Activated CD4-positive, alpha-beta memory T cell treated with anti-CD3 and anti-CD28 coated beads, Interleukin-2, amount 10 ng/mL, durations not matched to agents 7 days and 5 days (primary cell): ENCODE data around the gene LOXL3. TPM values are rescaled to one million over a fixed set of nuclear protein-coding genes. Genes with fewer than 3 reads are reported as not detected.

ENCODE experiments used
- CTCF ChIA-PET: fragments of 350-600 bp; sonication (Branson Sonifier 250); formaldehyde crosslinking; loops from one replicate; lab custom pipeline; 2021; ENCODE audit warnings: antibody characterized with exemption, inconsistent platforms; lab: Charles Lee
- POLR2A ChIA-PET: fragments of 350-600 bp; sonication (Branson Sonifier 250); formaldehyde crosslinking; loops from one replicate; lab custom pipeline; 2021; ENCODE audit warnings: antibody characterized with exemption; lab: Charles Lee
- DNase-seq: peaks from one replicate; pipeline ENCODE4 v3.0.0-alpha.2; 2020
- H3K27ac Mint-ChIP-seq: one replicate; pipeline ENCODE4 v1.8.0; 2021; ENCODE audit warnings: mild to moderate bottlenecking, mixed read lengths
- H3K27me3 Mint-ChIP-seq: one replicate; pipeline ENCODE4 v1.8.0; 2021; ENCODE audit warnings: mixed read lengths
- H3K36me3 Mint-ChIP-seq: one replicate; pipeline ENCODE4 v1.8.0; 2021; ENCODE audit warnings: low read depth, mixed read lengths
- H3K4me1 Mint-ChIP-seq: one replicate; pipeline ENCODE4 v1.8.0; 2021; ENCODE audit warnings: mixed read lengths
- H3K4me3 Mint-ChIP-seq: one replicate; pipeline ENCODE4 v1.8.0; 2021; ENCODE audit warnings: mild to moderate bottlenecking, mixed read lengths
- H3K9me3 Mint-ChIP-seq: one replicate; pipeline ENCODE4 v1.8.0; 2021; ENCODE audit warnings: mixed read lengths
- total RNA-seq, 2 experiments: library from RNA; stranded (reverse); gene quantifications; one replicate each; pipeline ENCODE4 v1.2.3, GENCODE V29; 2021

Gene LOXL3
- total RNA-seq, 2 experiments from 2014 or later: 0.60 to 0.70 TPM

GRCh38 chr2:74530239-74531187, 23.2 kb downstream of the LOXL3 start:
- no peaks in the 10 kb centered on the region for H3K9me3 Mint-ChIP-seq
- H3K27me3 Mint-ChIP-seq: no peaks in the 10 kb centered on the region
- peak; percentile 63 for DNase-seq
- POLR2A ChIA-PET: interaction anchor here (0.8 to 6.5 kb wide), 30 partner anchors 8 to 793 kb away, joined by 3 to 66 read pairs (median 6); partner anchors contain the start of genes C2orf81, CCDC142, DGUOK and DOK1
- peaks cover 57% of the 10 kb centered on the region for H3K36me3 Mint-ChIP-seq
- H3K4me1 Mint-ChIP-seq: peaks cover 55% of the 10 kb centered on the region
- CTCF ChIA-PET: interaction anchor here (0.7 to 7.1 kb wide), 23 partner anchors 11 to 793 kb away, joined by 3 to 109 read pairs (median 4); partner anchors contain the start of genes CCDC142, INO80B, MOGS and MRPL53
- peak overlapping the region; percentile 96 for H3K27ac Mint-ChIP-seq
- H3K4me3 Mint-ChIP-seq: peak overlapping the region; percentile 97

- CTCF ChIA-PET: interaction anchor here (0.6 to 7.1 kb wide), 11 partner anchors 10 to 138 kb away, joined by 3 to 109 read pairs (median 4); partner anchors contain the start of genes CCDC142, INO80B, MRPL53 and TTC31
- Mint-ChIP-seq H3K27me3 (no peaks in the 10 kb centered on the region), H3K4me3 (peak within 1 kb of the TSS; percentile 97), H3K9me3 (no peaks in the 10 kb centered on the region), H3K4me1 (peaks cover 55% of the 10 kb centered on the region), H3K36me3 (peaks cover 60% of the 10 kb centered on the region), H3K27ac (peak within 1 kb of the TSS; percentile 96)
- peak; percentile 95 for DNase-seq
- POLR2A ChIA-PET: interaction anchor here (0.6 to 6.5 kb wide), 27 partner anchors 9 to 792 kb away, joined by 3 to 66 read pairs (median 6); partner anchors contain the start of genes C2orf81, CCDC142, DOK1 and HK2
Measured at GRCh38 chr2:74529357-74530238, 24.1 kb downstream of the LOXL3 start, which contains the start of the genes AUP1 and HTRA2. Gene AUP1 (minus strand): TSS chr2:74529706. CDS start chr2:74529629, 77 bp downstream. Gene HTRA2 (plus strand): TSS chr2:74529933. CDS start chr2:74530007, 74 bp downstream.

GRCh38 chr2:74528600-74529356, 25.0 kb downstream of the LOXL3 start:
- Mint-ChIP-seq H3K36me3 (peaks cover 60% of the 10 kb centered on the region), H3K4me3 (peak overlapping the region; percentile 97), H3K4me1 (peaks cover 55% of the 10 kb centered on the region), H3K27me3 (no peaks in the 10 kb centered on the region), H3K27ac (peak overlapping the region; percentile 96), H3K9me3 (no peaks in the 10 kb centered on the region)
- POLR2A ChIA-PET: interaction anchor here (0.6 to 6.5 kb wide), 24 partner anchors 8 to 306 kb away, joined by 3 to 66 read pairs (median 6); partner anchors contain the start of genes CCDC142, DOK1, HK2 and INO80B
- DNase-seq: no peak
- CTCF ChIA-PET: interaction anchor here (0.8 to 7.1 kb wide), 6 partner anchors 9 to 70 kb away, joined by 3 to 109 read pairs (median 15); partner anchors contain the start of genes CCDC142, MRPL53, TTC31 and WBP1

GRCh38 chr2:74527741-74528140, 26.0 kb downstream of the LOXL3 start:
- DNase-seq: no peak

GRCh38 chr2:74526649-74527230, 27.0 kb downstream of the LOXL3 start:
- CTCF ChIA-PET: interaction anchor here (0.7 to 7.1 kb wide), 4 partner anchors 44 to 345 kb away, joined by 3 to 90 read pairs (median 6); partner anchors contain the start of genes CCDC142, MRPL53 and TTC31
- Mint-ChIP-seq H3K9me3 (no peaks in the 10 kb centered on the region), H3K27me3 (peaks cover 6% of the 10 kb centered on the region), H3K4me3 (no peak overlapping the region), H3K36me3 (peaks cover 46% of the 10 kb centered on the region), H3K27ac (no peak overlapping the region), H3K4me1 (peaks cover 63% of the 10 kb centered on the region)
- no peak for DNase-seq
- POLR2A ChIA-PET: interaction anchor here (0.8 to 6.5 kb wide), 10 partner anchors 12 to 68 kb away, joined by 3 to 52 read pairs (median 4); partner anchors contain the start of genes CCDC142, LBX2, MRPL53 and PCGF1

More at GRCh38 chr2:74527741-74528140, 26.0 kb downstream of the LOXL3 start:
- ChIA-PET POLR2A (interaction anchor here (0.6 to 6.5 kb wide), 5 partner anchors 14 to 61 kb away, joined by 3 to 57 read pairs (median 3); partner anchors contain the start of genes CCDC142, LBX2, PCGF1 and TTC31), CTCF (interaction anchor here (7.1 kb wide), 1 partner anchor 45 kb away, joined by 90 read pairs; the partner anchor contains the start of genes CCDC142 and TTC31)
- peaks cover 61% of the 10 kb centered on the region for H3K4me1 Mint-ChIP-seq
- no peaks in the 10 kb centered on the region for H3K27me3 Mint-ChIP-seq
- peak overlapping the region; percentile 97 for H3K4me3 Mint-ChIP-seq
- H3K36me3 Mint-ChIP-seq: peaks cover 55% of the 10 kb centered on the region
- H3K27ac Mint-ChIP-seq: peak overlapping the region; percentile 96
- no peaks in the 10 kb centered on the region for H3K9me3 Mint-ChIP-seq

GRCh38 chr2:74525717-74526648, 27.8 kb downstream of the LOXL3 start, which contains the start of gene DQX1:
Gene DQX1 (minus strand): TSS chr2:74526231. CDS start chr2:74525729, 502 bp downstream.
- H3K4me1 Mint-ChIP-seq: peaks cover 55% of the 10 kb centered on the region
- ChIA-PET CTCF (interaction anchor here (0.7 to 1.1 kb wide), 4 partner anchors 43 to 344 kb away, joined by 3 to 9 read pairs (median 3); partner anchors contain the start of genes CCDC142, MRPL53 and TTC31), POLR2A (interaction anchor here (0.6 to 1.7 kb wide), 10 partner anchors 11 to 67 kb away, joined by 3 to 10 read pairs (median 3); partner anchors contain the start of genes CCDC142, LBX2, MRPL53 and TLX2)
- H3K27ac Mint-ChIP-seq: no peak within 1 kb of the TSS
- no peaks in the 10 kb centered on the region for H3K9me3 Mint-ChIP-seq
- H3K36me3 Mint-ChIP-seq: peaks cover 45% of the 10 kb centered on the region
- no peak within 1 kb of the TSS for H3K4me3 Mint-ChIP-seq
- H3K27me3 Mint-ChIP-seq: peaks cover 10% of the 10 kb centered on the region
- peak; percentile 39 for DNase-seq

- POLR2A ChIA-PET: interaction anchor here (0.6 to 1.7 kb wide), 3 partner anchors 21 to 61 kb away, joined by 3 to 4 read pairs (median 3); partner anchors contain the start of gene LBX2
- peaks cover 50% of the 10 kb centered on the region for H3K4me1 Mint-ChIP-seq
- CTCF ChIA-PET: no interaction called here
- H3K36me3 Mint-ChIP-seq: peaks cover 38% of the 10 kb centered on the region
- no peak overlapping the region for H3K27ac Mint-ChIP-seq
- H3K27me3 Mint-ChIP-seq: peaks cover 13% of the 10 kb centered on the region
- no peak overlapping the region for H3K4me3 Mint-ChIP-seq
- H3K9me3 Mint-ChIP-seq: no peaks in the 10 kb centered on the region
- DNase-seq: no peak
Measured at GRCh38 chr2:74524955-74525716, 28.6 kb downstream of the LOXL3 start.

GRCh38 chr2:74524005-74524404, 29.7 kb downstream of the LOXL3 start:
- Mint-ChIP-seq H3K4me1 (peaks cover 49% of the 10 kb centered on the region), H3K27me3 (peaks cover 25% of the 10 kb centered on the region), H3K4me3 (no peak overlapping the region), H3K36me3 (peaks cover 36% of the 10 kb centered on the region), H3K9me3 (no peaks in the 10 kb centered on the region), H3K27ac (no peak overlapping the region)
- DNase-seq: no peak
- CTCF ChIA-PET: interaction anchor here (0.8 kb wide), 1 partner anchor 20 kb away, joined by 3 read pairs; no protein-coding TSS in a partner anchor
- POLR2A ChIA-PET: no interaction called here

GRCh38 chr2:74522516-74522915, 31.2 kb downstream of the LOXL3 start:
- peaks cover 22% of the 10 kb centered on the region for H3K36me3 Mint-ChIP-seq
- peaks cover 40% of the 10 kb centered on the region for H3K27me3 Mint-ChIP-seq
- no peak for DNase-seq
- no peak overlapping the region for H3K27ac Mint-ChIP-seq
- H3K4me1 Mint-ChIP-seq: peaks cover 34% of the 10 kb centered on the region
- H3K9me3 Mint-ChIP-seq: no peaks in the 10 kb centered on the region
- POLR2A ChIA-PET: interaction anchor here (0.9 to 1.5 kb wide), 5 partner anchors 8 to 48 kb away, joined by 3 to 6 read pairs (median 3); no protein-coding TSS in a partner anchor
- H3K4me3 Mint-ChIP-seq: no peak overlapping the region
- CTCF ChIA-PET: interaction anchor here (1.0 to 1.5 kb wide), 3 partner anchors 13 to 64 kb away, joined by 3 to 5 read pairs (median 4); partner anchors contain the start of genes CCDC142 and TTC31
